HG03565 (cell line): ENCODE results near the gene FAM131A.

ENCODE experiments used
- ATAC-seq: cut with Tn5 transposase; IDR thresholded peaks from one replicate; pipeline ENCODE4 v1.9.1; 2021; ENCODE audit warnings: mild to moderate bottlenecking, moderate library complexity; ENCODE audit not compliant: unreplicated experiment

The FAM131A gene

GRCh38 chr3:184315871-184316661 lies 21.3 kb upstream of the FAM131A start:
- ATAC-seq = no peak

- no peak for ATAC-seq
Measured at GRCh38 chr3:184316792-184317191, 20.6 kb upstream of the FAM131A start.

- no peak for ATAC-seq
Measured at GRCh38 chr3:184317201-184317600, 20.2 kb upstream of the FAM131A start.

GRCh38 chr3:184320104-184320445 lies 17.3 kb upstream of the FAM131A start:
- ATAC-seq = no peak

GRCh38 chr3:184321666-184322065 lies 15.7 kb upstream of the FAM131A start:
- ATAC-seq = no peak

GRCh38 chr3:184322731-184323487 lies 14.5 kb upstream of the FAM131A start:
- ATAC-seq = no peak

- no peak for ATAC-seq
Measured at GRCh38 chr3:184323696-184324095, 13.7 kb upstream of the FAM131A start.

- ATAC-seq = no peak
Measured at GRCh38 chr3:184325269-184325668, 12.1 kb upstream of the FAM131A start.

GRCh38 chr3:184325715-184326369 lies 11.6 kb upstream of the FAM131A start:
- ATAC-seq = no peak

GRCh38 chr3:184327171-184327570 lies 10.2 kb upstream of the FAM131A start:
- no peak for ATAC-seq

- ATAC-seq = no peak
Measured at GRCh38 chr3:184328516-184328915, 8.9 kb upstream of the FAM131A start.

GRCh38 chr3:184332370-184333090 lies 4.9 kb upstream of the FAM131A start:
- no peak for ATAC-seq

GRCh38 chr3:184333190-184333589 lies 4.2 kb upstream of the FAM131A start:
- no peak for ATAC-seq

GRCh38 chr3:184333700-184334099 lies 3.7 kb upstream of the FAM131A start:
- no peak for ATAC-seq

GRCh38 chr3:184334470-184335158 lies 2.8 kb upstream of the FAM131A start:
- no peak for ATAC-seq

- no peak for ATAC-seq
Measured at GRCh38 chr3:184335291-184335660, 2.1 kb upstream of the FAM131A start.

- peak; percentile 57 for ATAC-seq
Measured at GRCh38 chr3:184335661-184336546, 1.5 kb upstream of the FAM131A start.

GRCh38 chr3:184336547-184337398 lies 627 bp upstream of the FAM131A start:
- no peak for ATAC-seq

GRCh38 chr3:184337981-184338380 lies 581 bp downstream of the FAM131A start:
- ATAC-seq = no peak
